Esophagus muscularis mucosa (tissue), 3 donors: ENCODE results near the gene STX3.

Experiments used
- POLR2AphosphoS5 ChIP-seq, 2 donors: sonication (generic); formaldehyde crosslinking; IDR thresholded peaks; one replicate each; pipeline ENCODE4 v1.6.1; 2017; ENCODE audit warnings: antibody characterized with exemption in 2 of 2
- TF ChIP-seq, protein P1 (sequence below), 3 experiments: fragments of 200-600 bp in 2 of 3; fragments of 450-650 bp in 1 of 3; sonication (generic) in 2 of 3; IDR thresholded peaks; one replicate each; pipeline ENCODE4 v1.5.1; 2017 to 2019; ENCODE audit warnings: antibody characterized with exemption in 3 of 3, mild to moderate bottlenecking in 2 of 3, moderate library complexity in 1 of 3

DNA sequence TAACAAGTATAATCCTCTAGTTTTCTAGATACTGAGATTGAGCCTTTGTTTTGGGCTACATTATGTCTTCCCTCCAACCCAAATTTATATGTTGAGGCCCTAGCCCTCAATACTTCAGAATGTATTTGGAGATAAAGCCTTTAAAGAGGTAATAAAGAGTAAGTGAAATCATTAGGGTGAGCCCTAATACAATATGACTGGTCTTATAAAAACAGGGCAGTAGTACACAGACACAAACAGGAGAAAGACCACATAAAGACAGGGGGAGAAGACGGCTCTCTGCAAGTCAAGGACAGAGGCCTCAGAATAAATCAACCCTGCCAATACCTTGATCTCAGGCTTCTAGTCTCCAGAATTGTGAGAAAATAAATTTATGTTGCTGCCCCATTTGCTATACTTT lies 47.8 kb upstream of the STX3 start:
- no peak for TF ChIP-seq POLR2AphosphoS5 (IDR thresholded peaks at IDR 0.05)
- TF ChIP-seq, protein P1, sequence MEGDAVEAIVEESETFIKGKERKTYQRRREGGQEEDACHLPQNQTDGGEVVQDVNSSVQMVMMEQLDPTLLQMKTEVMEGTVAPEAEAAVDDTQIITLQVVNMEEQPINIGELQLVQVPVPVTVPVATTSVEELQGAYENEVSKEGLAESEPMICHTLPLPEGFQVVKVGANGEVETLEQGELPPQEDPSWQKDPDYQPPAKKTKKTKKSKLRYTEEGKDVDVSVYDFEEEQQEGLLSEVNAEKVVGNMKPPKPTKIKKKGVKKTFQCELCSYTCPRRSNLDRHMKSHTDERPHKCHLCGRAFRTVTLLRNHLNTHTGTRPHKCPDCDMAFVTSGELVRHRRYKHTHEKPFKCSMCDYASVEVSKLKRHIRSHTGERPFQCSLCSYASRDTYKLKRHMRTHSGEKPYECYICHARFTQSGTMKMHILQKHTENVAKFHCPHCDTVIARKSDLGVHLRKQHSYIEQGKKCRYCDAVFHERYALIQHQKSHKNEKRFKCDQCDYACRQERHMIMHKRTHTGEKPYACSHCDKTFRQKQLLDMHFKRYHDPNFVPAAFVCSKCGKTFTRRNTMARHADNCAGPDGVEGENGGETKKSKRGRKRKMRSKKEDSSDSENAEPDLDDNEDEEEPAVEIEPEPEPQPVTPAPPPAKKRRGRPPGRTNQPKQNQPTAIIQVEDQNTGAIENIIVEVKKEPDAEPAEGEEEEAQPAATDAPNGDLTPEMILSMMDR (IDR thresholded peaks at IDR 0.05): no peak
